Activated T-cell treated with anti-CD3 and anti-CD28 coated beads, Interleukin-2, amount 50 U/mL, for 24 hours (primary cell): ENCODE data around the gene WDR82.
"Not testable (repeated sequence)": the region's sequence is repeated elsewhere in the genome, so short reads cannot be mapped to it uniquely, and the experiment has no call there.

ENCODE experiments used
- DNase-seq: peaks from one replicate; pipeline ENCODE4 v3.0.0-alpha.2; 2020
- H3K27ac Mint-ChIP-seq: 2 replicates; pipeline ENCODE4 v1.8.0; 2020; ENCODE audit warnings: mild to moderate bottlenecking, mixed read lengths
- H3K27me3 Mint-ChIP-seq: 2 replicates; pipeline ENCODE4 v1.8.0; 2020; ENCODE audit warnings: mixed read lengths
- H3K36me3 Mint-ChIP-seq: 2 replicates; pipeline ENCODE4 v1.8.0; 2020; ENCODE audit warnings: low read depth, mixed read lengths
- H3K4me1 Mint-ChIP-seq: 2 replicates; pipeline ENCODE4 v1.8.0; 2020; ENCODE audit warnings: low read depth, mixed read lengths
- H3K4me3 Mint-ChIP-seq: 2 replicates; pipeline ENCODE4 v1.8.0; 2020; ENCODE audit warnings: mild to moderate bottlenecking, moderate library complexity, mixed read lengths
- H3K9me3 Mint-ChIP-seq: 2 replicates; pipeline ENCODE4 v1.8.0; 2020; ENCODE audit warnings: mixed read lengths

The WDR82 gene

GRCh38 chr3:52283306-52283705 lies 4.9 kb upstream of the WDR82 start:
- Mint-ChIP-seq H3K4me3 (peak overlapping the region; percentile 15), H3K27me3 (no peaks in the 10 kb centered on the region), H3K36me3 (peaks cover 66% of the 10 kb centered on the region), H3K4me1 (peaks cover 64% of the 10 kb centered on the region), H3K9me3 (no peaks in the 10 kb centered on the region), H3K27ac (peak overlapping the region; percentile 83)
- no peak for DNase-seq

- Mint-ChIP-seq H3K36me3 (peaks cover 68% of the 10 kb centered on the region), H3K4me1 (peaks cover 64% of the 10 kb centered on the region), H3K4me3 (peak overlapping the region; percentile 3), H3K9me3 (no peaks in the 10 kb centered on the region), H3K27me3 (no peaks in the 10 kb centered on the region), H3K27ac (peak overlapping the region; percentile 89)
- peak; percentile 37 for DNase-seq
These were observed 3.7 kb upstream of the WDR82 start for GRCh38 chr3:52281981-52282801.

DNA sequence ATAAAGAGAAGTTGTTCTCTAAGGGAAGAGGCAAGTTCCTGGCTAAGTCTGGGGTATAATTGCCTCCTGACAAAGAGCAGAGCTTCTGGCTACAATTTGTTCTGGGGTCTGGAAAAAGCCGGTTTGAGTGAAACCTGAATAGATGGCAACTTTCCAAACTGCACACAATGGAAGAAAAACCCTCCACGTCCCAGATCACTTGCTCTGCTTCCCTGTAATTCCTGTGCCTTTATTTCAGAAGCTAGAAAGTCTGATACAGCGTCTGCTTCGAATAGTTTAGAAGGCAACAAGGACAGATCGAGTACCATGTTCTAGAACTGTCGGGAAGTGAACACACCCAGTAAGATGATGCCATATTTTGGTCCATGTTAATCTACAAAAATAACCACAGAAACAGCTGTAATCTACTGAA lies 1.6 kb upstream of the WDR82 start:
- peaks cover 61% of the 10 kb centered on the region for H3K4me1 Mint-ChIP-seq
- H3K9me3 Mint-ChIP-seq, result no peaks in the 10 kb centered on the region
- peaks cover 81% of the 10 kb centered on the region for H3K36me3 Mint-ChIP-seq
- peak overlapping the region; percentile 97 for H3K27ac Mint-ChIP-seq
- H3K4me3 Mint-ChIP-seq, result peak overlapping the region; percentile 89
- no peaks in the 10 kb centered on the region for H3K27me3 Mint-ChIP-seq
- DNase-seq, result no peak

DNA sequence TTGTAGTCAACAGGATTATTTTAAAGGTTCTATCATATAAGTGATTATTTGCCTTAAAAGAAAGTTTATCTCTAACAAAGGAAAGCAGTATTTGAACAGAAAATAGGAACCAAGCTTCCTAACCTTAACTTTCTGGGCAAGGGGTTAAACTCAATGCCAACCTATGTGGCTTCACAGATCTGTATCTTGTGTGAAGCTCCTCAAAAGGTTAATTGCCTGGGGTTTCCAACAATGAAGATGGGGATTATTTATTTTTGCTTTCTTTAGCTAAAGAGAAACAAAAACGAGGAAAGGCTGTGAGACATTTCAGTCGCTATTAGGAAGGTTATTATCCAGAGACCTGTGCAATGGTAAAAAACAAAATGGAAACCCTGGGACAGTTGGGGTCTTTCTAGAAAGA lies 1.1 kb upstream of the WDR82 start:
- Mint-ChIP-seq H3K4me3 (peak overlapping the region; percentile 89), H3K27me3 (no peaks in the 10 kb centered on the region), H3K27ac (peak overlapping the region; percentile 97), H3K4me1 (peaks cover 61% of the 10 kb centered on the region), H3K36me3 (peaks cover 85% of the 10 kb centered on the region), H3K9me3 (no peaks in the 10 kb centered on the region)
- no peak for DNase-seq

DNA sequence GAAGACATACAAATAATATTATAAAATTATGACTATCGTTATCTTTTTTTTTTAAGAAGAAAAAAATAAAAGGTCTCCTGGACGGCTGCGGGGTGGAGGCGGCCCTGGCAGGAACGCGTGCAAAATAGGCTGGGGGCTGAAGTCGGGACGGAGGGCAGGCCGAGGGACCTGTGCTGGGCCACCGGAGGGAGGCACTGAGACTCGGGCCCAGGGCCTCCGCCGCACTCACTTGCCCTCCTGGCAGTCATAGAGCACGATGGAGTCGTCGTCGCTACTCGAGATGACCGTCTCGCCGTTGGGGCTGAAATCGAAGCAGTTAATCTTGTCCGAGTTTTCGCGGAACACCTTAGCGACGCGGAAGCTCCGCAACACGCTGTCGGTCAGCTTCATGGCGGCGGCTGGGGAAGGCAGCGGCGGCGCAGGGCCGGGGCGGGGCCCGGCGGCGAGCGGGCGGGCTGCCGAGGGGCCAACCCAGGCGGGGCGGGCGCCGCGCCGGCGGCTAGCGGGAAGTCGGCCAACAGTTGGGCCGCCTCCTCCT lies 408 bp downstream of the WDR82 start:
- Mint-ChIP-seq H3K4me3 (peak overlapping the region; percentile 89), H3K27ac (peak overlapping the region; percentile 97), H3K27me3 (no peaks in the 10 kb centered on the region), H3K4me1 (peaks cover 64% of the 10 kb centered on the region), H3K36me3 (peaks cover 89% of the 10 kb centered on the region), H3K9me3 (no peaks in the 10 kb centered on the region)
- no peak for DNase-seq

- DNase-seq, result peak; percentile 85
- peaks cover 65% of the 10 kb centered on the region for H3K4me1 Mint-ChIP-seq
- H3K36me3 Mint-ChIP-seq, result peaks cover 93% of the 10 kb centered on the region
- H3K4me3 Mint-ChIP-seq, result peak overlapping the region; percentile 89
- H3K9me3 Mint-ChIP-seq, result no peaks in the 10 kb centered on the region
- peak overlapping the region; percentile 97 for H3K27ac Mint-ChIP-seq
- H3K27me3 Mint-ChIP-seq, result no peaks in the 10 kb centered on the region
These were observed 1.1 kb downstream of the WDR82 start for GRCh38 chr3:52277071-52277964.

GRCh38 chr3:52274781-52275180 lies 3.7 kb downstream of the WDR82 start:
- peak overlapping the region; percentile 89 for H3K4me3 Mint-ChIP-seq
- peak; percentile 27 for DNase-seq

GRCh38 chr3:52272831-52273230 lies 5.6 kb downstream of the WDR82 start:
- H3K4me3 Mint-ChIP-seq, result peak overlapping the region; percentile 89
- H3K9me3 Mint-ChIP-seq, result no peaks in the 10 kb centered on the region
- H3K4me1 Mint-ChIP-seq, result peaks cover 74% of the 10 kb centered on the region
- H3K27ac Mint-ChIP-seq, result peak overlapping the region; percentile 97
- DNase-seq, result peak; percentile 35
- H3K27me3 Mint-ChIP-seq, result no peaks in the 10 kb centered on the region
- peaks cover 98% of the 10 kb centered on the region for H3K36me3 Mint-ChIP-seq

More at GRCh38 chr3:52274781-52275180, 3.7 kb downstream of the WDR82 start:
- Mint-ChIP-seq H3K27ac (peak overlapping the region; percentile 97), H3K36me3 (peaks cover 96% of the 10 kb centered on the region), H3K4me1 (peaks cover 67% of the 10 kb centered on the region)
- H3K9me3 Mint-ChIP-seq, H3K27me3 Mint-ChIP-seq: not testable (repeated sequence)

DNA sequence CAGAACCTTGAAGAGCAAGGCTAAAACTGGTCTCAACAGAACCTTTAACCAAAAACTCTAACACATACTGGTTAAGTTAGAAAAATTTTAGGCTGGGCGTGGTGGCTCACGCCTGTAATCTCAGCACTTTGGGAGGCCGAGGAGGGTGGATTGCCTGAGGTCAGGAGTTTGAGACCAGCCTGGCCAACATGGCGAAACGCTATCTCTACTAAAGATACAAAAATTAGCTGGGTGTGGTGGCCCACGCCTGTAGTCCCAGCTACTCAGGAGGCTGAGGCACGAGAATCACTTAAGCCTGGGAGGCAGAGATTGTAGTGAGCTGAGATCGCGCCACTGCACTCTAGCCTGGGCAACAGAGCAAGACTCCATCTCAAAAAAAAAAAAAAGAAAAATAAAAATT lies 6.3 kb downstream of the WDR82 start:
- H3K9me3 Mint-ChIP-seq, H3K27me3 Mint-ChIP-seq: not testable (repeated sequence)
- Mint-ChIP-seq H3K4me3 (peak overlapping the region; percentile 74), H3K4me1 (peaks cover 81% of the 10 kb centered on the region), H3K27ac (peak overlapping the region; percentile 97), H3K36me3 (peaks cover 99% of the 10 kb centered on the region)
- DNase-seq, result peak; percentile 26

DNA sequence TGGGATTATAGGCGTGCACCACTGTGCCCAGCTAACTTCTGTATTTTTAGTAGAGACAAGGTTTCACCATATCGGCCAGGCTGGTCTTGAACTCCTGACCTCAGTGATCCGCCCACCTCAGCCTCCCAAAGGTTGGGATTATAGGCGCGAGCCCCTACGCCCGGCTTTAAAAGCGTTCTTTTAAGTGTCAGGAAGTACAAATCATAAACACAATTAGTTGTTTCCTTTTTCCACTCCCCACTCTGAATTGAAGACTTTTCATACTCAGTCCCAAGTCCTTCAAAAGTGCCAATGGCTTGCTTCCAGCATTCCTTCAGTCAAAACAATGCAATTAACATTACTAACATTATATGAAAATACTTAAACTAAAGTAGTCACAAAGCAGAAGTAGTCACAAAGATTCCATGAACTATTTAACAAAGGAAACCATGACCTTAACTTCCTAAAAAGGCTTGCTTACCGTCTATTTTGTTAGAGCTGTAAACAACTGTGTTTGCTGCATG lies 8.1 kb downstream of the WDR82 start:
- peaks cover 97% of the 10 kb centered on the region for H3K36me3 Mint-ChIP-seq
- H3K27ac Mint-ChIP-seq, result peak overlapping the region; percentile 97
- H3K4me3 Mint-ChIP-seq, result peak overlapping the region; percentile 74
- H3K9me3 Mint-ChIP-seq, result no peaks in the 10 kb centered on the region
- no peaks in the 10 kb centered on the region for H3K27me3 Mint-ChIP-seq
- H3K4me1 Mint-ChIP-seq, result peaks cover 89% of the 10 kb centered on the region
- no peak for DNase-seq

- no peaks in the 10 kb centered on the region for H3K9me3 Mint-ChIP-seq
- H3K27me3 Mint-ChIP-seq, result no peaks in the 10 kb centered on the region
- H3K4me1 Mint-ChIP-seq, result peaks cover 90% of the 10 kb centered on the region
- peak overlapping the region; percentile 74 for H3K4me3 Mint-ChIP-seq
- peak overlapping the region; percentile 97 for H3K27ac Mint-ChIP-seq
- DNase-seq, result no peak
- peaks cover 97% of the 10 kb centered on the region for H3K36me3 Mint-ChIP-seq
These were observed 8.7 kb downstream of the WDR82 start for GRCh38 chr3:52269776-52270175.

GRCh38 chr3:52268036-52268435 lies 10.4 kb downstream of the WDR82 start:
- Mint-ChIP-seq H3K36me3 (peaks cover 97% of the 10 kb centered on the region), H3K4me1 (peaks cover 89% of the 10 kb centered on the region), H3K27me3 (no peaks in the 10 kb centered on the region), H3K9me3 (no peaks in the 10 kb centered on the region), H3K27ac (peak overlapping the region; percentile 97), H3K4me3 (peak overlapping the region; percentile 48)
- DNase-seq, result peak; percentile 67

- H3K4me3 Mint-ChIP-seq, result no peak overlapping the region
- peaks cover 99% of the 10 kb centered on the region for H3K36me3 Mint-ChIP-seq
- no peak for DNase-seq
- H3K4me1 Mint-ChIP-seq, result peaks cover 88% of the 10 kb centered on the region
- H3K27ac Mint-ChIP-seq, result peak overlapping the region; percentile 73
- no peaks in the 10 kb centered on the region for H3K9me3 Mint-ChIP-seq
- H3K27me3 Mint-ChIP-seq, result no peaks in the 10 kb centered on the region
These were observed 13.1 kb downstream of the WDR82 start for GRCh38 chr3:52265387-52265786.

DNA sequence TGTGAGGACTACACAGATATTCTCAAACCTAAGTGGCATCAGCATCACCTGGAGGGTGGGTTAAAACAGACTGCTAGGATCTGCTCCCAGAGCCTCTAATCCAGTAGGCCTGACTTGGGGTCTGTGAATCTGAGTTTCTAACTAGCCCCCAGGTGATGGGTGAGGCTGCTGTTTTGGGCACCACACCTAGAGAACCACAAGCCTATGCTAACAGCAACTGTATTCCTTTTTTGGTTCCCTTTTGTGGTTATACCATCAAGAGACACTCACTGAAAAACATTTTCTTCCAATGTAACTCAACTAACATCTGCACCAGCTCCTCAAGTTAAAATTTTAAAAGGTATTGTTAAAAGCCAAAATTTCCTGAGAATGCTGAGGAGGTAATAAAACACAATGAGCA lies 16.0 kb downstream of the WDR82 start:
- peaks cover 87% of the 10 kb centered on the region for H3K4me1 Mint-ChIP-seq
- no peak overlapping the region for H3K4me3 Mint-ChIP-seq
- H3K36me3 Mint-ChIP-seq, result peaks cover 99% of the 10 kb centered on the region
- peak overlapping the region; percentile 73 for H3K27ac Mint-ChIP-seq
- no peak for DNase-seq
- H3K9me3 Mint-ChIP-seq, result no peaks in the 10 kb centered on the region
- no peaks in the 10 kb centered on the region for H3K27me3 Mint-ChIP-seq
